GM19023 (cell line): ENCODE data around the gene EPB41L1.

ENCODE experiments used
- ATAC-seq: cut with Tn5 transposase; IDR thresholded peaks from one replicate; pipeline ENCODE4 v1.9.1; 2021; ENCODE audit warnings: mild to moderate bottlenecking, moderate library complexity; ENCODE audit not compliant: unreplicated experiment

EPB41L1 gene

GRCh38 chr20:36217226-36217625, 62.7 kb downstream of the EPB41L1 start:
- ATAC-seq = no peak

GRCh38 chr20:36218380-36219064, 64.0 kb downstream of the EPB41L1 start:
- ATAC-seq = no peak

- ATAC-seq = no peak
Measured at GRCh38 chr20:36219671-36220220, 65.2 kb downstream of the EPB41L1 start.

GRCh38 chr20:36225666-36226065, 71.1 kb downstream of the EPB41L1 start:
- ATAC-seq = no peak

GRCh38 chr20:36228770-36229169, 74.2 kb downstream of the EPB41L1 start:
- no peak for ATAC-seq

GRCh38 chr20:36230019-36230418, 75.5 kb downstream of the EPB41L1 start:
- ATAC-seq = no peak

- ATAC-seq = no peak
Measured at GRCh38 chr20:36231331-36231730, 76.8 kb downstream of the EPB41L1 start.

- no peak for ATAC-seq
Measured at GRCh38 chr20:36234771-36235320, 80.3 kb downstream of the EPB41L1 start.

GRCh38 chr20:36235892-36236785, 81.6 kb downstream of the EPB41L1 start, which contains the start of gene AAR2:
TSS of gene AAR2 (plus strand) at chr20:36236478. CDS start at chr20:36239869, 3,391 bp downstream.
- no peak for ATAC-seq

- no peak for ATAC-seq
Measured at GRCh38 chr20:36236786-36237121, 82.2 kb downstream of the EPB41L1 start.

- no peak for ATAC-seq
Measured at GRCh38 chr20:36237477-36237876, 82.9 kb downstream of the EPB41L1 start.

GRCh38 chr20:36238153-36238552, 83.6 kb downstream of the EPB41L1 start:
- ATAC-seq = no peak

- ATAC-seq = no peak
Measured at GRCh38 chr20:36238760-36239159, 84.2 kb downstream of the EPB41L1 start.

- no peak for ATAC-seq
Measured at GRCh38 chr20:36240076-36240475, 85.5 kb downstream of the EPB41L1 start.

GRCh38 chr20:36241678-36242077, 87.1 kb downstream of the EPB41L1 start:
- no peak for ATAC-seq

- ATAC-seq = no peak
Measured at GRCh38 chr20:36243726-36244125, 89.2 kb downstream of the EPB41L1 start.

- no peak for ATAC-seq
Measured at GRCh38 chr20:36246401-36246800, 91.9 kb downstream of the EPB41L1 start.

GRCh38 chr20:36248836-36249235, 94.3 kb downstream of the EPB41L1 start:
- ATAC-seq = no peak

GRCh38 chr20:36249450-36249849, 94.9 kb downstream of the EPB41L1 start:
- no peak for ATAC-seq

GRCh38 chr20:36251426-36251825, 96.9 kb downstream of the EPB41L1 start:
- ATAC-seq = no peak

GRCh38 chr20:36252511-36252910, 98.0 kb downstream of the EPB41L1 start:
- no peak for ATAC-seq

GRCh38 chr20:36253036-36253435, 98.5 kb downstream of the EPB41L1 start:
- no peak for ATAC-seq
